ENCODE results near the gene ABHD6. TPM values are rescaled to one million over a fixed set of nuclear protein-coding genes. Genes with fewer than 3 reads are reported as not detected.

ABHD6 gene
- total RNA-seq, 1 experiment from 2014 or later: 5.7 TPM

GRCh38 chr3:58246148-58247047, 8.8 kb downstream of the ABHD6 start:
- no peaks in the 10 kb centered on the region for H3K36me3 Mint-ChIP-seq (ENCODE audit: insufficient read depth, unreplicated experiment)
- H3K27ac Mint-ChIP-seq (ENCODE audit: unreplicated experiment): no peak overlapping the region
- peaks cover 10% of the 10 kb centered on the region for H3K4me1 Mint-ChIP-seq (ENCODE audit: low read depth, unreplicated experiment)
- no TSS peak for BruUV-seq (replicated peaks)
- intact Hi-C loops (cut with micrococcal nuclease; ENCODE audit: unreplicated experiment): no loop called here
- no peaks in the 10 kb centered on the region for H3K27me3 Mint-ChIP-seq (ENCODE audit: unreplicated experiment)
- H3K4me3 Mint-ChIP-seq (ENCODE audit: low read depth, unreplicated experiment): no peak overlapping the region
- no peaks in the 10 kb centered on the region for H3K9me3 Mint-ChIP-seq (ENCODE audit: low read depth, unreplicated experiment)
- DNase-seq: no peak
- TF ChIP-seq CTCF (IDR thresholded peaks at IDR 0.05; ENCODE audit: unreplicated experiment): no peak
- CTCF ChIA-PET: interaction anchor here (0.7 kb wide), 1 partner anchor 9 kb away, joined by 3 read pairs; no protein-coding TSS in a partner anchor

- CTCF ChIA-PET: no interaction called here
- no peak for TF ChIP-seq CTCF (IDR thresholded peaks at IDR 0.05; ENCODE audit: unreplicated experiment)
- Mint-ChIP-seq H3K27me3 (ENCODE audit: unreplicated experiment) (no peaks in the 10 kb centered on the region), H3K27ac (ENCODE audit: unreplicated experiment) (no peak overlapping the region), H3K36me3 (ENCODE audit: insufficient read depth, unreplicated experiment) (no peaks in the 10 kb centered on the region), H3K9me3 (ENCODE audit: low read depth, unreplicated experiment) (no peaks in the 10 kb centered on the region), H3K4me1 (ENCODE audit: low read depth, unreplicated experiment) (peaks cover 10% of the 10 kb centered on the region), H3K4me3 (ENCODE audit: low read depth, unreplicated experiment) (no peak overlapping the region)
- intact Hi-C loops (cut with micrococcal nuclease; ENCODE audit: unreplicated experiment): no loop called here
- no peak for DNase-seq
- BruUV-seq (replicated peaks): no TSS peak
Observed at GRCh38 chr3:58249358-58250092, 11.9 kb downstream of the ABHD6 start.

GRCh38 chr3:58250093-58250707, 12.6 kb downstream of the ABHD6 start:
- no peak for DNase-seq
- no TSS peak for BruUV-seq (replicated peaks)
- Mint-ChIP-seq H3K4me1 (ENCODE audit: low read depth, unreplicated experiment) (peaks cover 10% of the 10 kb centered on the region), H3K9me3 (ENCODE audit: low read depth, unreplicated experiment) (no peaks in the 10 kb centered on the region), H3K27me3 (ENCODE audit: unreplicated experiment) (no peaks in the 10 kb centered on the region), H3K4me3 (ENCODE audit: low read depth, unreplicated experiment) (no peak overlapping the region), H3K27ac (ENCODE audit: unreplicated experiment) (no peak overlapping the region), H3K36me3 (ENCODE audit: insufficient read depth, unreplicated experiment) (no peaks in the 10 kb centered on the region)
- no peak for TF ChIP-seq CTCF (IDR thresholded peaks at IDR 0.05; ENCODE audit: unreplicated experiment)
- CTCF ChIA-PET: no interaction called here
- intact Hi-C loops (cut with micrococcal nuclease; ENCODE audit: unreplicated experiment): no loop called here

GRCh38 chr3:58251631-58252035, 14.0 kb downstream of the ABHD6 start:
- Mint-ChIP-seq H3K27me3 (ENCODE audit: unreplicated experiment) (no peaks in the 10 kb centered on the region), H3K4me3 (ENCODE audit: low read depth, unreplicated experiment) (no peak overlapping the region), H3K36me3 (ENCODE audit: insufficient read depth, unreplicated experiment) (no peaks in the 10 kb centered on the region), H3K4me1 (ENCODE audit: low read depth, unreplicated experiment) (peaks cover 10% of the 10 kb centered on the region), H3K9me3 (ENCODE audit: low read depth, unreplicated experiment) (no peaks in the 10 kb centered on the region), H3K27ac (ENCODE audit: unreplicated experiment) (no peak overlapping the region)
- no peak for TF ChIP-seq CTCF (IDR thresholded peaks at IDR 0.05; ENCODE audit: unreplicated experiment)
- no TSS peak for BruUV-seq (replicated peaks)
- CTCF ChIA-PET: no interaction called here
- intact Hi-C loops (cut with micrococcal nuclease; ENCODE audit: unreplicated experiment): no loop called here
- DNase-seq: no peak

Data from Calu3 (cell line).